ENCODE results near the gene NTSR1. TPM values are rescaled to one million over a fixed set of nuclear protein-coding genes. Genes with fewer than 3 reads are reported as not detected.

Gene NTSR1
- total and polyA plus RNA-seq, 8 donors, result 0.06 to 15.9 (median 0.28) TPM; not detected in 5

DNA sequence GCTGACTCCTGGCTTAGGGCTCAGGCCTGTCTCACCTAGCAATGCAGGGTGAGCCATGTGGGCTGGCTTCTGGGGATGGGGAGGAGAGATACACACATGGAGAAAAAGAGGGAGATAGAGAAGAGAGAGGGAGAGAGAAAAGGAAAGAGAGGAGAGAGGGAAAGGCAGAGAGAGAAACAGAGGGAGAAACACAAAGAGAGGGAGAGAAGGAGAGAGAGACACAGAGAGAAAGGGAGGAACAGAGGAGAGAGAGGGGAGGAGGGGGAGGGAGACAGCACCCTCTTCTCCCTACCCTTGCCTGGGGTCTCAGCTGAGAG lies 24.8 kb downstream of the NTSR1 start:
- no peak overlapping the region for H3K27ac ChIP-seq

DNA sequence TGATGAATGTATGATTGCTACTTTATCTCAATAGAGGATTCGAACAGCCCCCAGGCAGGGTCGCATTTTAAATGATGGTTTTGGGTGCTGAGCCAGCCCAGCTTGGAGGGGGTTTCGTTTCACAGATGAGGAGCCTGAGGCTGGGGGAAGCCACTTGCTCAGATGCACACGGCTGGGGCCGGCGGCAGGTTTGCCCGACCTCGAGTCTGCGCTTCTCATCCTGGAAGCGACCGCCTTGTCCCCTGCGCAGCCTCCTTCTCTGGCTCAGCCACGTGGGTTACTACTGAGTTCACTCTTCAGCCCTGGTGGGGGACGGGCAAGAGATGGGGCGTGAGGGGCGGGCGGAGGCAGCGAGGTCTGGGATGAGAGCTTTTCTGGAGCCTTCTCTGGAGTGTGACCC lies 25.3 kb downstream of the NTSR1 start:
- Histone ChIP-seq H3K27me3 (peaks cover 0 to 65% (median 11%) of the 10 kb centered on the region in 3 donors), H3K9me3 (no peaks in the 10 kb centered on the region), H3K27ac (no peak overlapping the region), H3K4me3 (no peak overlapping the region), H3K36me3 (no peaks in the 10 kb centered on the region), H3K4me1 (peaks cover 0 to 3% (median 0%) of the 10 kb centered on the region in 4 donors)
- intact Hi-C loops (cut with DNase I; ENCODE audit: low total_unique reads), result no loop called here
- TF ChIP-seq EP300 (IDR thresholded peaks at IDR 0.05), result no peak
- no peak for TF ChIP-seq POLR2AphosphoS5 (IDR thresholded peaks at IDR 0.05)
- no peak for TF ChIP-seq POLR2A (IDR thresholded peaks at IDR 0.05)
- TF ChIP-seq, protein P1, sequence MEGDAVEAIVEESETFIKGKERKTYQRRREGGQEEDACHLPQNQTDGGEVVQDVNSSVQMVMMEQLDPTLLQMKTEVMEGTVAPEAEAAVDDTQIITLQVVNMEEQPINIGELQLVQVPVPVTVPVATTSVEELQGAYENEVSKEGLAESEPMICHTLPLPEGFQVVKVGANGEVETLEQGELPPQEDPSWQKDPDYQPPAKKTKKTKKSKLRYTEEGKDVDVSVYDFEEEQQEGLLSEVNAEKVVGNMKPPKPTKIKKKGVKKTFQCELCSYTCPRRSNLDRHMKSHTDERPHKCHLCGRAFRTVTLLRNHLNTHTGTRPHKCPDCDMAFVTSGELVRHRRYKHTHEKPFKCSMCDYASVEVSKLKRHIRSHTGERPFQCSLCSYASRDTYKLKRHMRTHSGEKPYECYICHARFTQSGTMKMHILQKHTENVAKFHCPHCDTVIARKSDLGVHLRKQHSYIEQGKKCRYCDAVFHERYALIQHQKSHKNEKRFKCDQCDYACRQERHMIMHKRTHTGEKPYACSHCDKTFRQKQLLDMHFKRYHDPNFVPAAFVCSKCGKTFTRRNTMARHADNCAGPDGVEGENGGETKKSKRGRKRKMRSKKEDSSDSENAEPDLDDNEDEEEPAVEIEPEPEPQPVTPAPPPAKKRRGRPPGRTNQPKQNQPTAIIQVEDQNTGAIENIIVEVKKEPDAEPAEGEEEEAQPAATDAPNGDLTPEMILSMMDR (IDR thresholded peaks at IDR 0.05), result no peak
- DNase-seq, result no peak
- 66 to 79% (median 75%) methylated on average over 16 to 18 of the region's 18 CpGs for WGBS, 5 donors

More for the DNA sequence above, 24.8 kb downstream of the NTSR1 start:
- TF ChIP-seq, protein P1 (IDR thresholded peaks at IDR 0.05), result no peak
- TF ChIP-seq POLR2AphosphoS5 (IDR thresholded peaks at IDR 0.05) (no peak), EP300 (IDR thresholded peaks at IDR 0.05) (no peak), POLR2A (IDR thresholded peaks at IDR 0.05) (no peak)
- Histone ChIP-seq H3K4me3 (no peak overlapping the region), H3K9me3 (no peaks in the 10 kb centered on the region), H3K4me1 (peaks cover 0 to 7% (median 0%) of the 10 kb centered on the region in 4 donors), H3K36me3 (no peaks in the 10 kb centered on the region), H3K27me3 (peaks cover 0 to 65% (median 11%) of the 10 kb centered on the region in 3 donors)
- no peak for DNase-seq
- intact Hi-C loops (cut with DNase I; ENCODE audit: low total_unique reads), result no loop called here

DNA sequence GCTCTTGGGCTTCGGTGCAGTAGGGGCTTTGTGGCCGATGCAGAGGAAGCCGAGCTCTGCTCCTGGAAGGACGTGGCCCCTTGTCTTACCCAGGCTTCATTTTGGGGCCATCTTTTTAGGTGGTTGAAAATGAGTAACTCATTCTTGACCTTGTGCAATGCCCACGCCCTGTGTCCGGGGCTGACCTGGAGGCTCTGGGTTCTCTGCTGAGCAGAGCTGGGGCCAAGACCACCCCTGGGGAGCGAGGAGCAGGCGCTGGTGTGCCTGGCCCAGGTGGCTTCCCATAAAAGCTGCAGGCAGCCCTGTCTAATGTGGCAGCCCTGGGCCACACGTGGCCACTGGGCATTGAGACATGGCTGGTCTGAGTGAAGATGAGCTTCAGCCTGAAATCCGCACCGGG lies 25.7 kb downstream of the NTSR1 start:
- no peak for DNase-seq
- Histone ChIP-seq H3K36me3 (no peaks in the 10 kb centered on the region), H3K4me3 (no peak overlapping the region), H3K9me3 (no peaks in the 10 kb centered on the region), H3K27ac (no peak overlapping the region), H3K27me3 (peaks cover 0 to 65% (median 13%) of the 10 kb centered on the region in 3 donors), H3K4me1 (peaks cover 0 to 4% (median 0%) of the 10 kb centered on the region in 4 donors)
- intact Hi-C loops (cut with DNase I; ENCODE audit: low total_unique reads), result no loop called here
- 82 to 86% (median 84%) methylated on average over 8 to 11 of the region's 11 CpGs for WGBS, 5 donors
- TF ChIP-seq EP300 (IDR thresholded peaks at IDR 0.05), result no peak
- TF ChIP-seq POLR2A (IDR thresholded peaks at IDR 0.05), result no peak
- TF ChIP-seq, protein P1 (IDR thresholded peaks at IDR 0.05), result no peak
- no peak for TF ChIP-seq POLR2AphosphoS5 (IDR thresholded peaks at IDR 0.05)

DNA sequence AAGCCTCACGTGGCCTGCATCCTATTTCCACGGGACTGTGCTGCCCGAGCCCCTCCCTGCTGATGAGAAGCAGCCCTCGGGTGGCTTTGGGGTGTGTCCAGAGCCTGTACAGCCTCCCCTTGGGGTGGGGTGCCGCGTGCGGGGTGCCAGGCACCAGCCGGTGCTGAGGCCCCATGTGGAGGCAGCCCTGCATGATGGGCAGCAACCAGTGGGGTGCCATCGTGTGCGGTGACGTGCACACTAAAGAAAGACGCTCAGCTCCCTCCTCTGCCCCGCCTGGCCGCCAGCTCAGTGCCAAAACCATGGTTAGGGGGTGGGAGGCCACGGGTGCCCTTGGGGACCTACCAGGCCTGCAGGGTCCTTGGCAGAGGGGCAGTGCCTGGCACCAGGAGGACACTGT lies 26.2 kb downstream of the NTSR1 start:
- peaks cover 0 to 9% (median 0%) of the 10 kb centered on the region in 4 donors for H3K4me1 ChIP-seq
- no peaks in the 10 kb centered on the region for H3K9me3 ChIP-seq
- intact Hi-C loops (cut with DNase I; ENCODE audit: low total_unique reads), result no loop called here
- TF ChIP-seq EP300 (IDR thresholded peaks at IDR 0.05), result no peak
- no peak for TF ChIP-seq POLR2AphosphoS5 (IDR thresholded peaks at IDR 0.05)
- TF ChIP-seq, protein P1 (IDR thresholded peaks at IDR 0.05), result no peak
- no peak for TF ChIP-seq POLR2A (IDR thresholded peaks at IDR 0.05)
- DNase-seq, result no peak
- H3K4me3 ChIP-seq, result no peak overlapping the region
- H3K27me3 ChIP-seq, result peaks cover 0 to 69% (median 17%) of the 10 kb centered on the region in 3 donors
- no peak overlapping the region for H3K27ac ChIP-seq
- WGBS, 5 donors, result 63 to 75% (median 70%) methylated on average over 10 to 15 of the region's 15 CpGs
- H3K36me3 ChIP-seq, result no peaks in the 10 kb centered on the region
